HFFc6 (cell line): ENCODE measurements around the gene SEC61G. TPM values are rescaled to one million over a fixed set of nuclear protein-coding genes. Genes with fewer than 3 reads are reported as not detected.

Experiments
- DNase-seq: peaks from one replicate; pipeline ENCODE4 v3.0.0-alpha.2; 2018
- H3K27ac Mint-ChIP-seq: 2 replicates; pipeline ENCODE4 v1.8.0; 2020; ENCODE audit warnings: mild to moderate bottlenecking, mixed read lengths
- H3K27me3 Mint-ChIP-seq: 2 replicates; pipeline ENCODE4 v1.8.0; 2021; ENCODE audit warnings: mild to moderate bottlenecking, moderate library complexity, mixed read lengths; ENCODE audit not compliant: insufficient read depth
- H3K36me3 Mint-ChIP-seq: 2 replicates; pipeline ENCODE4 v1.8.0; 2021; ENCODE audit warnings: low read depth, mixed read lengths
- H3K4me1 Mint-ChIP-seq: 2 replicates; pipeline ENCODE4 v1.8.0; 2020; ENCODE audit warnings: low read depth, mixed read lengths
- H3K4me3 Mint-ChIP-seq: 2 replicates; pipeline ENCODE4 v1.8.0; 2020; ENCODE audit warnings: mild to moderate bottlenecking, moderate library complexity, mixed read lengths
- H3K9me3 Mint-ChIP-seq: 2 replicates; pipeline ENCODE4 v1.8.0; 2020; ENCODE audit warnings: mild to moderate bottlenecking, mixed read lengths
- total RNA-seq, 6 experiments: library from RNA; stranded (reverse); fragmentation: NEBNext Ultra II Directional; extraction: Animal tissue kit (Norgen Biotek cat#: 25700); gene quantifications; 2 replicates in 1 of 6; 3 replicates in 5 of 6; pipeline ENCODE4 v1.2.3, GENCODE V29; 2021
- TF ChIP-seq, protein P1 (sequence below): fragments of 200-600 bp; sonication (generic); IDR thresholded peaks from 2 replicates; pipeline ENCODE4 v1.5.0; 2021; ENCODE audit warnings: antibody characterized with exemption, mild to moderate bottlenecking

SEC61G gene
- total RNA-seq, 6 experiments from 2014 or later: 189 to 300 (median 252) TPM

DNA sequence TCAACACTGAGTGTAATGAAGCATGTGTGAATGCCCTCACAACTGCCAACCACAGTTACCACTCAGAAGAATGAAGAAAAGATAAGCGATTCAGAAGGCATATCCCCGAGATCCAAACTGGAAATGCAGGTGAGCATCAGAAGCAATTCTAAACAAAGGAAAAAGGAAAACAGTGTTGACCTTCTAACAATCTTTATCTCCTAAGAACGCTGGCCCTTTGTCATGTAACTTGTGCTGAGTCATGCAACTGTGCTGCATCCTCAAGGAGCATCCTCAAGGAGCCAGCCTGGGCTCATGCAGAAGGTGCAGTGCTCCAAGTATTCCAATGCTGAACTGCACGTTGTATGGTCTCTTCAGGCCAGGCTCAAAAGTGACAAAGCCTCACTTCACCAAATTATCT, 30.6 kb downstream of the SEC61G start:
- H3K27ac Mint-ChIP-seq: no peak overlapping the region
- TF ChIP-seq, protein P1, sequence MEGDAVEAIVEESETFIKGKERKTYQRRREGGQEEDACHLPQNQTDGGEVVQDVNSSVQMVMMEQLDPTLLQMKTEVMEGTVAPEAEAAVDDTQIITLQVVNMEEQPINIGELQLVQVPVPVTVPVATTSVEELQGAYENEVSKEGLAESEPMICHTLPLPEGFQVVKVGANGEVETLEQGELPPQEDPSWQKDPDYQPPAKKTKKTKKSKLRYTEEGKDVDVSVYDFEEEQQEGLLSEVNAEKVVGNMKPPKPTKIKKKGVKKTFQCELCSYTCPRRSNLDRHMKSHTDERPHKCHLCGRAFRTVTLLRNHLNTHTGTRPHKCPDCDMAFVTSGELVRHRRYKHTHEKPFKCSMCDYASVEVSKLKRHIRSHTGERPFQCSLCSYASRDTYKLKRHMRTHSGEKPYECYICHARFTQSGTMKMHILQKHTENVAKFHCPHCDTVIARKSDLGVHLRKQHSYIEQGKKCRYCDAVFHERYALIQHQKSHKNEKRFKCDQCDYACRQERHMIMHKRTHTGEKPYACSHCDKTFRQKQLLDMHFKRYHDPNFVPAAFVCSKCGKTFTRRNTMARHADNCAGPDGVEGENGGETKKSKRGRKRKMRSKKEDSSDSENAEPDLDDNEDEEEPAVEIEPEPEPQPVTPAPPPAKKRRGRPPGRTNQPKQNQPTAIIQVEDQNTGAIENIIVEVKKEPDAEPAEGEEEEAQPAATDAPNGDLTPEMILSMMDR: no peak
- no peaks in the 10 kb centered on the region for H3K36me3 Mint-ChIP-seq
- H3K27me3 Mint-ChIP-seq: peaks cover 8% of the 10 kb centered on the region
- no peaks in the 10 kb centered on the region for H3K4me1 Mint-ChIP-seq
- no peak for DNase-seq
- no peaks in the 10 kb centered on the region for H3K9me3 Mint-ChIP-seq
- no peak overlapping the region for H3K4me3 Mint-ChIP-seq

DNA sequence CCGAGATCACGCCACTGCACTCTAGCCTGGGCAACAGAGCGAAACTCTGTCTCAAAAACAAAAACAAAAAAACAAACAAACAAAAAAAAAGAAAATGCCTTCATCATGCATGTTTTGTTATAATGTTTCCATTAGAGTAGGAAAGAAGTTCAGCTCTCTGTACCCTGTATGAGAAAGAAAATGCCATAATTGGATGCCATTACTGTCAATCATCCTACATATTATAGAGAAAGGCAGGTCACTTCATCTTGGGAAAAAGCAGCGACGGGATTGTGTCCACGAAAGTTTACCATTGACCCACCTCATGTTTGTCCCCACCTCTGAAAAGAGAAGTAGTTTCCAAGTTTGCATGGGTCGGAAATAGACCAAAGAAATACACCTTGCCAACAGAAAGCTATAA, 33.8 kb downstream of the SEC61G start:
- TF ChIP-seq, protein P1: no peak
- H3K4me3 Mint-ChIP-seq: no peak overlapping the region
- no peaks in the 10 kb centered on the region for H3K9me3 Mint-ChIP-seq
- no peak overlapping the region for H3K27ac Mint-ChIP-seq
- H3K4me1 Mint-ChIP-seq: no peaks in the 10 kb centered on the region
- peaks cover 10% of the 10 kb centered on the region for H3K27me3 Mint-ChIP-seq
- no peaks in the 10 kb centered on the region for H3K36me3 Mint-ChIP-seq
- no peak for DNase-seq

DNA sequence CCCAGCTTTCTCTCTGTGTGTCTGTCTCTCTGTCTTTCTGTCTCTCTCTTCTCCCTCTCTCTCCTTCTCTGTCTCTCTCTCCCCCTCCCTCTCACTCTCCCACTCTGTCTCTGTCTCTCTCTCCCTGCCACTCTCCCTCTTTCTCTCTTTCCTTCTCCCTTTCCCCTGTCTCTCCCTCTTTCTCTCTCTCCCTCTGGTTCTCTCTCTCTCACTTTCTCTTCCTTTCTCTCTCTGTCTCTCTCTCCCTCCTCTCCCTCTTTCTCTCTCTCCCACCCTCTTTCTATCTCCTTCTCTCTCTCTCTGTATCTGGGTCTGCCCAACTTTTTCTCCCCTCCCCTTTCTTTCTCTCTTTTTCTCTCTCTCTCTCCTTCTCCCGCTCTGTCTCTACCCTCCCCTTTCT, 36.5 kb downstream of the SEC61G start:
- TF ChIP-seq, protein P1: no peak
- Mint-ChIP-seq H3K36me3 (no peaks in the 10 kb centered on the region), H3K27ac (no peak overlapping the region), H3K9me3 (no peaks in the 10 kb centered on the region), H3K27me3 (peaks cover 10% of the 10 kb centered on the region), H3K4me3 (no peak overlapping the region), H3K4me1 (no peaks in the 10 kb centered on the region)
- DNase-seq: no peak

DNA sequence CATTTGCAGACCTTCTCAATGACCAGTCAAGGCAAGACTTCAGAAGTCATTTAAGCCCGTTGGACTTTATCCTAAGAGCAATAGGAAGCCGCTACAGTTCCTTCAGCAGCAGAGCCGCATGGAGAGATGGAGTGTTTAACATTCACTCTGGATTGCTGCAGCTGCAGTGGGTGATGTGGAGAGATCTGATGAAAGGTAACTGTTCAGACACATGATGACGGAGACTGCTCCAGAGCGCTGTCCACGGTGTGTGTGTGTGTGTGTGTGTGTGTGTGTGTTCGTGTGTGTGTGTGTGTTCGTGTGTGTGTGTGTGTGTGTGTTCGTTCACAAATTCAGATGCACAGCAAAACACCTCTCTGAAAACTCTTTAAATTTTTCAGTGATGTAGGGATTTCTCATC, 37.0 kb downstream of the SEC61G start:
- Mint-ChIP-seq H3K9me3 (no peaks in the 10 kb centered on the region), H3K27me3 (peaks cover 7% of the 10 kb centered on the region), H3K36me3 (no peaks in the 10 kb centered on the region), H3K4me3 (no peak overlapping the region), H3K27ac (no peak overlapping the region), H3K4me1 (no peaks in the 10 kb centered on the region)
- TF ChIP-seq, protein P1: no peak
- DNase-seq: no peak

DNA sequence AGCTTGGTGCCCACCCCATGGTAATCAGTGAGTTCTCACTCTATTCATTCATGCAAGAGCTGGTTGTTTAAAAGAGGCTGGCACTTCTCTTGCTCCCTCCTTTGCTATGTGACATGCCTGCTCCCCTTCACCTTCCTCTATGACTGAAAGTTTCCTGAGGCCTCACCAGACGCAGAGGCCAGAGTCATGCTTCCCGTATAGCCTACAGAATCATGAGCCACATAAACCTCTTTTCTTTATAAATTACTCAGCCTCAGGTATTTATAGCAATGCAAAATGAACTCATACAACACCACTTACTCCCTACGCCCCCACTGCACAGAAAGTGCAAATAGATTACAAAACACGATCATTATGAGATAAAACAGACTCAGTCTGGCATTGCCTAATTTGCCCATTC, 39.0 kb downstream of the SEC61G start:
- Mint-ChIP-seq H3K4me3 (no peak overlapping the region), H3K9me3 (no peaks in the 10 kb centered on the region)

More for the DNA sequence above, 39.0 kb downstream of the SEC61G start:
- no peak for DNase-seq
- no peak overlapping the region for H3K27ac Mint-ChIP-seq
- TF ChIP-seq, protein P1: no peak
- peaks cover 5% of the 10 kb centered on the region for H3K27me3 Mint-ChIP-seq
- no peaks in the 10 kb centered on the region for H3K4me1 Mint-ChIP-seq
- H3K36me3 Mint-ChIP-seq: no peaks in the 10 kb centered on the region
